H1 (cell line): ENCODE results near the gene NHEJ1. TPM values are rescaled to one million over a fixed set of nuclear protein-coding genes. Genes with fewer than 3 reads are reported as not detected.
A peak's percentile ranks its signal among the peaks of the same experiment; 100 is the strongest.

Experiments used
- CTCF ChIA-PET: fragments of 300-600 bp; sonication (Branson Sonifier 250); formaldehyde crosslinking; loops from one replicate; lab custom pipeline; 2021; ENCODE audit not compliant: partially characterized antibody; lab: Charles Lee
- POLR2A ChIA-PET: fragments of 300-600 bp; sonication (Branson Sonifier 250); formaldehyde crosslinking; loops from one replicate; lab custom pipeline; 2021; ENCODE audit warnings: inconsistent platforms; ENCODE audit not compliant: partially characterized antibody; lab: Charles Lee
- DNase-seq, 2 experiments: peaks; one replicate each; pipeline versions ENCODE4 v3.0.0 to v3.0.0-alpha.2; 2010 to 2022; ENCODE audit warnings: low spot score in 2 of 2, low read depth in 1 of 2, mixed read lengths in 1 of 2
- FAIRE-seq: peaks from 2 replicates; lab custom pipeline; 2011; peaks lifted over from hg19 to GRCh38; lab: Jason Lieb, UNC
- H2AFZ ChIP-seq: 2 replicates; pipeline ENCODE4 v1.8.1; 2012; ENCODE audit warnings: low read length, inconsistent platforms
- H2AK5ac ChIP-seq: 2 replicates; pipeline ENCODE4 v1.6.1; 2013; ENCODE audit warnings: low read depth, low read length
- H2BK120ac ChIP-seq: replicated peaks from 2 replicates; pipeline ENCODE3; 2013; ENCODE audit warnings: low read depth, low read length, inconsistent platforms
- H2BK12ac ChIP-seq: 2 replicates; pipeline ENCODE4 v1.6.1; 2013; ENCODE audit warnings: low read depth, low read length
- H2BK15ac ChIP-seq: 2 replicates; pipeline ENCODE4 v1.6.1; 2013; ENCODE audit warnings: low read length
- H2BK20ac ChIP-seq: 2 replicates; pipeline ENCODE4 v1.6.1; 2013; ENCODE audit warnings: low read length
- H2BK5ac ChIP-seq: 2 replicates; pipeline ENCODE4 v1.6.1; 2013; ENCODE audit warnings: low read depth, low read length
- H3K14ac ChIP-seq: 2 replicates; pipeline ENCODE4 v1.6.1; 2013; ENCODE audit warnings: inconsistent platforms; ENCODE audit not compliant: insufficient read length
- H3K18ac ChIP-seq: 2 replicates; pipeline ENCODE4 v1.6.1; 2013; ENCODE audit warnings: low read length; ENCODE audit errors: extremely low read depth
- H3K23ac ChIP-seq: 2 replicates; pipeline ENCODE4 v1.6.1; 2013; ENCODE audit warnings: inconsistent platforms; ENCODE audit not compliant: insufficient read length
- H3K23me2 ChIP-seq: 2 replicates; pipeline ENCODE4 v1.6.1; 2013; ENCODE audit warnings: low read depth, low read length
- H3K27ac ChIP-seq: 2 replicates; pipeline ENCODE4 v1.6.1; 2011; ENCODE audit warnings: low read depth, low read length, inconsistent platforms
- H3K27me3 ChIP-seq, 4 experiments: replicated peaks in 1 of 4; 1 replicate in 1 of 4; 2 replicates in 3 of 4; pipeline versions ENCODE4 v1.6.1 to v1.8.1; 2011 to 2013; ENCODE audit warnings: low read length in 3 of 4, mild to moderate bottlenecking in 3 of 4, inconsistent platforms in 2 of 4, mixed read lengths in 2 of 4, moderate library complexity in 1 of 4; ENCODE audit not compliant: control insufficient read depth in 3 of 4, insufficient read depth in 3 of 4; ENCODE audit errors: extremely low read depth in 1 of 4
- H3K36me3 ChIP-seq, 4 experiments: 2 replicates each; pipeline versions ENCODE4 v1.6.1 to v1.8.1; 2011 to 2013; ENCODE audit warnings: mild to moderate bottlenecking in 4 of 4, low read length in 3 of 4, moderate library complexity in 2 of 4, control low read depth in 1 of 4, inconsistent platforms in 1 of 4; ENCODE audit not compliant: insufficient read depth in 4 of 4, control insufficient read depth in 2 of 4
- H3K4ac ChIP-seq: replicated peaks from 2 replicates; pipeline ENCODE3; 2013; ENCODE audit warnings: low read length, low read depth, mixed read lengths, inconsistent platforms; ENCODE audit not compliant: insufficient read length
- H3K4me1 ChIP-seq, 4 experiments: replicated peaks in 1 of 4; 1 replicate in 1 of 4; 2 replicates in 3 of 4; pipeline versions ENCODE4 v1.6.1 to v1.8.1; 2011 to 2013; ENCODE audit warnings: low read length in 3 of 4, inconsistent platforms in 2 of 4, mixed read lengths in 1 of 4; ENCODE audit not compliant: insufficient read depth in 4 of 4, control insufficient read depth in 3 of 4
- H3K4me2 ChIP-seq, 2 experiments: 2 replicates each; pipeline versions ENCODE4 v1.6.1 to v1.8.1; 2011 to 2013; ENCODE audit warnings: low read depth in 2 of 2, low read length in 2 of 2, control low read depth in 1 of 2, inconsistent platforms in 1 of 2, mild to moderate bottlenecking in 1 of 2; ENCODE audit not compliant: insufficient read depth in 1 of 2
- H3K4me3 ChIP-seq, 4 experiments: fragments of 200-600, 300-600 bp in 1 of 4; sonication (generic), shearing (Covaris generic), sonication (Bioruptor Twin) in 1 of 4; 2 replicates each; pipeline versions ENCODE4 v1.5.1 to v1.8.1; 2011 to 2016; ENCODE audit warnings: low read length in 4 of 4, low read depth in 3 of 4, control low read depth in 2 of 4, inconsistent platforms in 2 of 4, mild to moderate bottlenecking in 2 of 4, mixed read lengths in 1 of 4, moderate library complexity in 1 of 4; ENCODE audit not compliant: insufficient read depth in 2 of 4; ENCODE audit errors: extremely low read depth in 1 of 4
- H3K56ac ChIP-seq: replicated peaks from 2 replicates; pipeline ENCODE3; 2013; ENCODE audit warnings: low read depth, mild to moderate bottlenecking, mixed read lengths, low read length, inconsistent platforms; ENCODE audit not compliant: insufficient read length
- H3K79me1 ChIP-seq: 2 replicates; pipeline ENCODE4 v1.6.1; 2013; ENCODE audit warnings: low read depth, low read length, control low read depth
- H3K79me2 ChIP-seq, 2 experiments: 2 replicates each; pipeline versions ENCODE4 v1.6.1 to v1.8.1; 2012 to 2013; ENCODE audit warnings: low read length in 2 of 2, mild to moderate bottlenecking in 2 of 2, inconsistent platforms in 1 of 2; ENCODE audit not compliant: insufficient read depth in 2 of 2, control insufficient read depth in 1 of 2
- H3K9ac ChIP-seq, 4 experiments: replicated peaks in 1 of 4; 1 replicate in 1 of 4; 2 replicates in 3 of 4; pipeline versions ENCODE4 v1.6.1 to v1.8.1; 2011 to 2013; ENCODE audit warnings: low read depth in 3 of 4, low read length in 3 of 4, control low read depth in 2 of 4, mild to moderate bottlenecking in 2 of 4, moderate library complexity in 2 of 4, inconsistent platforms in 1 of 4; ENCODE audit errors: extremely low read depth in 1 of 4
- H3K9me3 ChIP-seq, 2 experiments: 2 replicates each; pipeline versions ENCODE4 v1.6.1 to v1.8.1; 2012 to 2013; ENCODE audit warnings: mild to moderate bottlenecking in 2 of 2, moderate library complexity in 2 of 2, control low read depth in 1 of 2, inconsistent platforms in 1 of 2, low read depth in 1 of 2, low read length in 1 of 2, mixed read lengths in 1 of 2; ENCODE audit not compliant: insufficient read depth in 2 of 2
- H4K20me1 ChIP-seq, 2 experiments: replicated peaks in 1 of 2; 2 replicates each; pipeline versions ENCODE3 to v1.8.1; 2011 to 2013; ENCODE audit warnings: inconsistent platforms in 2 of 2, low read length in 2 of 2, mild to moderate bottlenecking in 1 of 2; ENCODE audit not compliant: insufficient read depth in 2 of 2, control insufficient read depth in 1 of 2
- H4K5ac ChIP-seq: 2 replicates; pipeline ENCODE4 v1.6.1; 2013; ENCODE audit warnings: low read length, low read depth, mixed read lengths, inconsistent platforms; ENCODE audit not compliant: insufficient read length
- H4K8ac ChIP-seq: 2 replicates; pipeline ENCODE4 v1.8.0; 2013; ENCODE audit warnings: mild to moderate bottlenecking, moderate library complexity, low read length, inconsistent platforms; ENCODE audit not compliant: insufficient read depth; ENCODE audit errors: extremely low read depth
- H4K91ac ChIP-seq: replicated peaks from 2 replicates; pipeline ENCODE3; 2013; ENCODE audit warnings: low read length, mixed read lengths, inconsistent platforms; ENCODE audit not compliant: insufficient read length
- ASH2L ChIP-seq: fragments of 200-600, 300-600 bp; sonication (generic); IDR thresholded peaks from one replicate; pipeline ENCODE4 v1.7.1; 2017; ENCODE audit warnings: low read length
- CTCF ChIP-seq, 3 experiments: IDR thresholded peaks; 1 replicate in 2 of 3; 2 replicates in 1 of 3; pipeline versions ENCODE4 v1.5.1 to v1.6.1; 2011; ENCODE audit warnings: low read length in 3 of 3, mild to moderate bottlenecking in 3 of 3, inconsistent platforms in 2 of 3, low read depth in 1 of 3, moderate library complexity in 1 of 3; ENCODE audit not compliant: insufficient read depth in 1 of 3; ENCODE audit errors: control extremely low read depth in 1 of 3
- HDAC6 ChIP-seq: IDR thresholded peaks from one replicate; pipeline ENCODE4 v1.7.1; 2012; ENCODE audit warnings: low read depth, mild to moderate bottlenecking, inconsistent platforms, low read length, moderate library complexity
- NANOG ChIP-seq: IDR thresholded peaks from 2 replicates; pipeline ENCODE4 v1.6.1; 2011; ENCODE audit warnings: low read length, low read depth, mild to moderate bottlenecking, inconsistent platforms; ENCODE audit not compliant: insufficient read depth, poor library complexity, severe bottlenecking
- RAD21 ChIP-seq, 2 experiments: IDR thresholded peaks in 1 of 2; conservative IDR thresholded peaks in 1 of 2; 2 replicates each; pipeline ENCODE4 v1.6.1; 2011; ENCODE audit warnings: low read depth in 2 of 2, low read length in 2 of 2, improper control_type of control experiment in 1 of 2, inconsistent platforms in 1 of 2, mild to moderate bottlenecking in 1 of 2, moderate library complexity in 1 of 2
- RFX5 ChIP-seq: IDR thresholded peaks from 2 replicates; pipeline ENCODE4 v1.6.1; 2011; ENCODE audit warnings: low read depth, low read length, improper control_type of control experiment, borderline replicate concordance
- RNF2 ChIP-seq: fragments of 200-900, 300-1000 bp; sonication (generic); IDR thresholded peaks from 2 replicates; pipeline ENCODE4 v1.7.1; 2016; ENCODE audit warnings: borderline replicate concordance, low read depth, mild to moderate bottlenecking, antibody characterized with exemption, low read length; ENCODE audit not compliant: poor library complexity, severe bottlenecking; ENCODE audit errors: missing control alignments
- WGBS, 2 experiments: shearing (Covaris generic) in 1 of 2; methylation state at CpG; one replicate each; pipeline versions ENCODE4 v1.1.6 to v1.1.7; 2013 to 2015; ENCODE audit warnings: low lambda C conversion rate in 2 of 2, mixed read lengths in 2 of 2, inconsistent platforms in 1 of 2, low coverage in 1 of 2, missing lambda C conversion rate in 1 of 2; ENCODE audit not compliant: insufficient replicate concordance in 2 of 2, insufficient coverage in 1 of 2, insufficient read length in 1 of 2; ENCODE audit errors: extremely low coverage in 1 of 2, missing lambda C conversion rate in 1 of 2; 5-methylcytosine and 5-hydroxymethylcytosine counted together
- polyA plus RNA-seq, 7 experiments: library from polyadenylated mRNA; depleted of rRNA in 3 of 7; stranded (reverse) in 5 of 7; unstranded in 2 of 7; fragments of >200 nt in 5 of 7; fragments of 200-250 nt in 2 of 7; gene quantifications; 1 replicate in 5 of 7; 2 replicates in 1 of 7; 4 replicates in 1 of 7; pipeline versions ENCODE4 v1.2.1 to v1.2.3, GENCODE V29; 2011 to 2013; ENCODE audit warnings: missing spikeins in 2 of 7, mixed read lengths in 2 of 7
- total RNA-seq: library from RNA; stranded (reverse); fragmentation: NEBNext Ultra II Directional; extraction: Animal tissue kit (Norgen Biotek cat#: 25700); gene quantifications from 2 replicates; pipeline ENCODE4 v1.2.1, GENCODE V29; 2021

Gene NHEJ1
- total and polyA plus RNA-seq, 2 of the 8 experiments (the other 6 are each of a cell fraction or from before 2014, with no cell fraction given) = 22.7 to 24.1 TPM

DNA sequence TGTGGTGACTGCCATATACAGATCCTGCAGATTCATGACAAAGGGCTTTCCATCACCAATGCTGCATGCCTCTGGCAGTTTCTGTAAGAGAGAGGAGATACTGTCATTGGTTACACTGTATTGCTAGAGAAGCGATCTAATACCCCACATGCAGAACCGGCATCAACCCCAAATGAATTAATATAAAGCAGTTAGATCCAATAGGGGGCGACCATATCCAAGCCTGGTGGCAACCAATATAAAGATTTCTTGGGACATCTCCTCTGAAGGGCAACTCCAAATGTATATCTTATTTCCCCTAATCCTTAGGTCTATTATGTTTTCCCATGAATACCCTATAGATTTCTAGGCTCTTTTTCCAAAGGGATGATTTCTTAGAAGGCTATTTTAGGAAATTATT is 82.5 kb downstream of the NHEJ1 start:
- Histone ChIP-seq H4K8ac (no peak overlapping the region), H3K23me2 (no peaks in the 10 kb centered on the region), H3K79me2 (no peaks in the 10 kb centered on the region), H3K9me3 (no peaks in the 10 kb centered on the region), H3K56ac (no peak overlapping the region), H2AFZ (no peak overlapping the region), H3K4me2 (no peak overlapping the region), H4K20me1 (peaks cover 0 to 4% of the 10 kb centered on the region in 2 experiments), H2AK5ac (no peak overlapping the region), H2BK12ac (no peak overlapping the region), H2BK20ac (no peak overlapping the region), H2BK5ac (no peak overlapping the region), H3K4me1 (0 out of 7 replicates have a peak, but pooled peaks cover 0 to 3% (median under 1%) of the 10 kb centered on the region in 4 experiments), H3K27me3 (no peaks in the 10 kb centered on the region), H3K79me1 (no peaks in the 10 kb centered on the region), H4K91ac (no peak overlapping the region), H2BK15ac (no peak overlapping the region), H3K18ac (no peak overlapping the region), H3K9ac (no peak overlapping the region), H2BK120ac (no peak overlapping the region), H4K5ac (no peak overlapping the region), H3K23ac (no peak overlapping the region), H3K14ac (no peak overlapping the region), H3K4ac (no peak overlapping the region), H3K36me3 (peaks cover 0 to 5% (median under 1%) of the 10 kb centered on the region in 4 experiments; a peak in 3 of 8 replicates), H3K4me3 (no peak overlapping the region), H3K27ac (no peak overlapping the region)
- 63% methylated on average over 3 of the region's 3 CpGs; no CpG with 5 or more reads in 1 of the 2 experiments for WGBS, 2 experiments
- DNase-seq (no peak), FAIRE-seq (no peak)
- TF ChIP-seq ASH2L = no peak
- no peak for TF ChIP-seq NANOG
- TF ChIP-seq RNF2 = no peak
- no peak for TF ChIP-seq HDAC6
- TF ChIP-seq RFX5 = no peak
- peak; percentile 5 to 25; a peak in 3 of 4 replicates for TF ChIP-seq RAD21 (IDR thresholded peaks at IDR 0.05 in 1 of 2, conservative IDR thresholded peaks at IDR 0.05 in 1 of 2; ENCODE audit: low read depth in 2 of 2, low read length in 2 of 2)
- peak in 1 of 3 experiments; percentile 26; a peak in 1 of 4 replicates for TF ChIP-seq CTCF (IDR thresholded peaks at IDR 0.05; ENCODE audit: control extremely low read depth in 1 of 3, insufficient read depth in 1 of 3, low read depth in 1 of 3, low read length in 3 of 3)
- ChIA-PET POLR2A (no interaction called here), CTCF (interaction anchor here (1.0 to 62.8 kb wide), 9 partner anchors 8 to 76 kb away, joined by 3 to 1777 read pairs (median 6); partner anchors contain the start of gene IHH)
